Stimulated activated CD8-positive, alpha-beta memory T cell treated with anti-CD3 and anti-CD28 coated beads, Interleukin-4, amount 100 ng/mL, for 24 hours (primary cell): ENCODE measurements around the gene LHFPL6.

Experiments
- DNase-seq: peaks from one replicate; pipeline ENCODE4 v3.0.0-alpha.2; 2020; ENCODE audit warnings: low read depth

LHFPL6 gene

DNA sequence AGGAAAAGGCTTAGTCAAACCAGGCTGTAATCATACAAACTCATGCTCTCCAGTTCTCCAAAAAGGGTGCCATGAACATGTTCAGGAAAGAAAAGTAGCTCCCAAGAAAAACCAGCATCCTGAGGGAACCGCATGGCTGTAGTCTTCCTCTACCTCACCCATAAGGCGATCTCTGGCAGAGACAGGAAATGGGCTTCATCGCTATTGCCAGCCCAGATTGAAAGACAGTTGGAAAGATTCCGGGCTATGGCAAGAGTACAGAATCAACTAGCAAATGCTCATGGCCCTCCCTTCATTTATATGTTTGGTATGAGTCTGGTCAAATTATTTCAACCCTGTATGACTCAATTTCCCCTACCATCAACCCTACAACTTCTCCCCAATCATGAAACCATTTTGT is 140.1 kb downstream of the LHFPL6 start:
- DNase-seq, result no peak

DNA sequence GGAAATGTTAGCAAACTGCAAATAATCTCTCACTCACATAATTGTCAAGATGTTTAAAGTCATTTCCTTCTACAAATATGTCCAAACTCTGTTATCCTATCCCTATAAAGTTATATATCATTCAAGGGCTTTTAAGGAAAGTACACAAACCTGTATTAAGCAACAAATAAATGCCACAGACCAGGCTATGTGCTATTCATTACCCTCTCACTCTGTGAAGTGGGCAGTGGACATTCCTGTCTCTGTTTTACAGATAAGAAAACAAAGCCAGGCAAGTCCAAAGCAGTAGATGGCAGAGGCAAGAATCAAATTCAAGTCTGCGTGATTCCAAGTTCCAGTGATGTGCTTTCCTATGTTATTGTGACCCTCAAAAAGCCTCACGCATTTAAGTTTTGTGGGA is 140.6 kb downstream of the LHFPL6 start:
- no peak for DNase-seq

DNA sequence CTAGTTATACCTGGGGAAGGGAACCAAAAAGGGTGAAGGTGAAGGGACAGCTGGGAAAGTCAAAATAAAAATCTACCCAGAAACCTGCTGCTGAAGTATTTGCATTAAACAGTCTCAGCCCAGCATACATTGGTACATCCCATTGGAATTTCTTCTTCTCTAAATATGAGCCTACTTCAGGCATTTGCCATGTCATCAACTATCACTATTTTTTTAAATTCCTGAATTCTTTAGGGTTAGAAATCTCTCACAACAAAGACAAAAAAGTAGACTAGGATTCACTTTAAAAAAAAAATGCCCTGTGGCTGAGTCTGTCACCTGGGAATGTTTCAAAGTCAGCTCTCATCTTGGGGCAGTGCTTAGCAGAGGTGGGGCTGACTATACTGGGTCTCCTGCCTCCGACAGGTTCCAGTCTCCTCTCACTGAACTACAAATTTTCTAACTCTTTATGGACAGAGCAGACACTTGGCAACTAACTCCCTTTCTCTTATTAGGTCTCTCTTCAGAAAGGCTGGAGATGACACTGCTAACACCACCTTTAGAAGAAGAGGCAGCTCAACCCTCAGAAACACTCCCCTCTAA is 141.2 kb downstream of the LHFPL6 start:
- DNase-seq, result no peak

DNA sequence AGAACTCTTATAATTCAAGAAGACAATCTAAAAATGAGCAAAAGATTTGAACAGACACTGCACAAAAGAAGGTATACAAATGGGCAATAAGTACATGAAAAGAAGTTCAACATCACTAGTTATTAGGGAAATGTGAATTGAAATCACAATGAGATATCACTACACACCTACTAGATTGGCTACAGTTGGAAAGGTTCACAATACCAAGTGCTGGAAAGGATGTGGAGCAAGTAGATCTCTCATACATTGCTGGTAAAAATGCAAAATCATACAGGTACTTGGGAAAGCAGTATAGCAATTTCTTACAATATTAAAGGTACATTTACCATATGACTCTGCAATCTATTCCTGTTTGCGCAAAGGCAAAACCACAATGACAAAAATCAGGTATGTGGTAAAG is 145.7 kb downstream of the LHFPL6 start:
- no peak for DNase-seq

DNA sequence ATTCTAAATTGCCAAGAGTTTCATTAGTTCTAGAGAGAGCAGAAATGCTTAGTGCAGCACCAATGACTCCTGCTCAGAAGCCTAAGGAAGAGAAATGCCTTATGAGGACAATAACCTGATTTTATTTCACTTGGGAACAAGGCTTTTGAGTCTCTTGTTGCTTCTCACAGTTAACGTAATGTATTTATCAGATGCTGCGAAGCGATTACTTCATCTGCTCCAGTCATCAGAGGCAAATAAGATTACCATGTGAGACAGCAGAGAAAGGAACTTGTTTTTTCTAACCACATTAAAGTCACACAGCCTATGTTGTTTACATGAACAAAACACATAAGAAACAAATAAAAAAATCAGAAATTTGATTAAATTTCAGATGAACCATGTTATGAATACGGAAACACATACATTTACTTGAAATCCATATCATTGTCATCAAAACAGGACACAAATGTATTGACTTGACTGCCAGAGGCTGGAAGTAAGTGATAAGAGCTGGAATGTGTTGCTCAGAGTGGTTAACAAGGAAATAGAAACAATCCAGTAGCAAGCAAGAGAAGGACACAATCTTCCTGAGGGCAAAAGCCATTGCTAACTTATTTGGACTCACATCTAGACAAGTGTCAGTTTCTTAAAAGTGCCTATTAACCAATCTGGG is 147.3 kb downstream of the LHFPL6 start:
- no peak for DNase-seq

DNA sequence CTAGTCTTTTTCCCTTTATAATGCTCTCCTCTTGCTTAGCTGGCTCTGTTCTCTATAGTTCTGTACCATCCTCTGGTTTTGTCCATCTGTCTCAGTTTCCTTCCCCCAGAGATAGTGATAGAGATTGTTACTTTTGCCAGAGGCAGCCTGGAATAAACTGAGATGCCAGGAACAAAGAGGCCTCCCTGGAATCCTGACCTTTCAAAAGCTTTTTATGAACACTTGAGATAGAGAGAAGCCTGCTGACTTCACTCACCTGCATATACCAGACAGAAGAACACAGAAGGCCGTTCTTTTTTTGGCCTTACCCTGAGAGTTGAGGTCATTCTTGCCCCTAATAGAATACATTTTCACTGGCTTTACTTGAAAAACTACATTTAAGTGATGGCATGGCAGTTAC is 150.2 kb downstream of the LHFPL6 start:
- no peak for DNase-seq

DNA sequence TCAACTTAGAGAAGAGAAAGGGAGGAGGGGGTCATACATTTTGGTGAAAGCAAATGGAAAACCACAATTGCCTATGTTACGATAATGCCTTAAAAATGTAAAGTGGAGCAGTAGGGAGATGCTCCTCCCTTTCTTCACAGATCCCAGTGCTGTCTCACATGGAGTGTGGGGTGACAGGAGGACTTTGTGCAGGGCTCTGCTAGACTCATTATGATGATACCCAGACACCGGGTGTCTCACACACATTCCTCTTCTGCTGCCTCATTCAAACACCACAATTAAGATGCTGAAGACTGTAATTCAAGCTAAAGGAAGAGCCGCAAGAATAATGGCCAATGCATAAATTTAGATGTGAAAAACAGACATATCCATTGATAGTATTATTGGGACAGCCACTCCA is 150.6 kb downstream of the LHFPL6 start:
- DNase-seq, result no peak

DNA sequence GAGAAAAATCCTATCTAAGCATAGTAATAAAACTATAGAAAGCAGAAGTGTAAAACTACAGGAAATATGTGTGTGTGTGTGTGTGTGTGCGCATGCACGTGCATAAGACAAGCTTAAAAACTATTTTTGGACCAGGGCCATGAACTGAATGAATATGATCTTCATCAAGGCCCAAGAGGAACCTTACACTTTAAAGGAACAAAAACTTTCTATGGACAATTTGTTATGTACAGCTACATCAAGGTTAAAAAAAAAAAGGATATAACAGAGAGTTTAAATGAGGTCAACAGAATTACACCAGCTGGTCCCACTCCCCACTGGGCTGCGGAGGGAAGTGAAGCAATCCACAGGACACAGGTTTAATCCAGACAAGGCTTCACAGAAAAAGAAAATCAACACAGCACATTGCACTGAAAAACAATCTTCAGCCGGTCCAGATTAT is 151.1 kb downstream of the LHFPL6 start:
- DNase-seq, result no peak

DNA sequence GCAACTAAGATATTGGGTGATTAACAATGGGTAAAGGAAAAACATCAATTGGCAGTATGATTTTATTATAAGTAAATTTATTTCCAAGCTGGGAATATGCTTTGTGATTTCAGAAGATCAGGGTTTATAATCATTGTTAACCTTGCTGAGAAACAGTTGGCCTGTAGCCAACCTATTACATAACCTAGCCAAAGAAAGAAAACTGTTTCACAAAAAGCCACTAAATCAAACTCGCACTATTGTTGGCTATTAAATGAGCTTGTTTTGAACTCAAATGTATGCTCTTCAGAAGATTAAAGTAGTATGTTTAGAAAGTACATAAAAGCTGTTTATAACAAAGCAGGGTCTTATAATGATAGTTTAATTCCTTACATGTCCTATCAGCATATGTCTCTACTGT is 151.7 kb downstream of the LHFPL6 start:
- DNase-seq, result no peak

DNA sequence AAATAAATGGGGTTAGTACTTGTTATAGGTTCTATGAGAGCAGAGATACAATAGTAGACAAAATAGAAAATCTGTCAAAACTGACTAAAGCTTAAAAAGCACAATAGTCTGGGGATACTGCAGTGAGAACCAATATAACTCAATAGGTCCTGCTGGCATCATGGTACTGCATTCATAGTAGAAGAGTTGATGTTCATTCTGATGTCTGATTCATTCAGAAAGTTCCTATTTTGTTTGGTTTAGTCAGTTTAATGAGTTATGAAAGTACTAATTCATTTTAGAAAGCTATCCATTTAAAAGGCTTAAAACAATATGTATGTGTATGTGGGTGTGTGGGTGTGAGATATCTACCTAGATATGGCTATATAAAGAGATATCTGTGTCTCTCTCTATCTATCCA is 152.8 kb downstream of the LHFPL6 start:
- DNase-seq, result no peak

DNA sequence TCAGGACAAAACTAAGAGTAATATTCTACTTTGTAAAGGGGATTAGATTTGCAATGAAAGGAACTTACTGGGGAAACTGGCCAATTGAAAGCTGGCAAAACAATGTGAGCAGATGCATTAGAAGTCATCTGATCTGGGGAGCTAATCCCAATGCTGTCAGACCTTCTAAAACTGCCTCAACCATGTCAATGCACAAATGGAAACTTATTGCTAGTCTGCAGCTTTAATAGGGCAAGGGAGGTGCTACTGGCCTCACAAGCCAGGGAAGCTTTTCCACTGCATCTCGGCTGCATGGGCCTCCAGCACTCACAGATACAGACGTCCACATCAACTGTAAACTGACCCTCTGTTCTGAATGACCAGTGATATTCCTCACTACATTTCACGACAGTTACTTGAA is 154.2 kb downstream of the LHFPL6 start:
- no peak for DNase-seq

DNA sequence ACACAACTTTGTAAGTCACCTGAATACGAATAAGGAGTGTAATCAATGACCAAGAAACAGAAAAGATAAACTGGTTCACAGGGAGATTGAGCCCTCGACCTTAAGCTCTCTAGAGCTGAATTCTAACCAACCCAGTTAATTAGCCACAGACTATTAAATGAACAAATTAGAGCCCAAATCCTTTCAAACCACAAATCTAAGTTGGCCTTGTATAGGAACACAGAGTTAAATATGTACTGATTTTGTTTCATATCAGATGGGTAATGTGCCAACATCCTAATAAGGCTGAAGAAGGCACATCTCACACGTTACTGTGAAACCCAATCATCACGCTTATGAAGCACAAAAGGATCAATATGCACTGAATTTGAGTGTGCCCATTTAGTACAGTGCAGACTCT is 156.1 kb downstream of the LHFPL6 start:
- DNase-seq, result no peak

DNA sequence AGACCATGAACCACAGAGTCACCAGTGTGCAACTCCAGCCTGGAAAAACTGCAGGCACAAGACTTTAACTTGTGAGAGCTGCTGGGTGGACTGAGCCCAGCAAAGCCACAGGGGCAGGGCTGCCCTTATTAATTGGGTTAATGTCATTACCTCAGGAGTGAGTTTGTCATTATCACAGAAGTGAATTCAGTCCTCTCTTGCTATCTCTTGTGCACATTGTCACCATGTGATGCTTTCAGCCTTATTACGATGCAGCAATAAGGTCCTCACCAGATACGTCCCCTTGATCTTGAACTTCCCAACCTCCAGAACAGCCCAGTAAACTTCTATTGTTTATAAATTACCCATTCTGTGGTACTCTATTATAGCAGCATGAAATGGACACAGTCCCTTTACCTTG is 158.1 kb downstream of the LHFPL6 start:
- no peak for DNase-seq

DNA sequence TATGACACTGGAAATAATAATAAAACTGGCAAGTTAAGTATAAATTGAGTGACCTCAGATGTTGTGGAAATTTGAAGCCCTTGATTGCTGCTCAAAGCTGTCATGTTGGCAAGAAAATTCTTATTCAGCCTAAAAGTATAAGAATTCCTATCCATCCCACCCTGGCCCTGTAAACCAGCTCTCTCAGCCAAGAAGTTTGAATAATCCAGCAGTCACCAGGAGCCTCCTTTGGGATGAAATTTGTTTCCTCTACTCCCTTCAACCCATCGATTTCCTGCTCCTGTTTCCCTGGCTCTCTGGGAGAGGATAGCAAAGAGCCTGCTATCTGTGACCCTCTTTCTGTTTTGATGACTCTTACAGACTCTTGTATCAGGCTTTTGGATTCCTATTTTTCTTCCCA is 169.3 kb downstream of the LHFPL6 start:
- no peak for DNase-seq

DNA sequence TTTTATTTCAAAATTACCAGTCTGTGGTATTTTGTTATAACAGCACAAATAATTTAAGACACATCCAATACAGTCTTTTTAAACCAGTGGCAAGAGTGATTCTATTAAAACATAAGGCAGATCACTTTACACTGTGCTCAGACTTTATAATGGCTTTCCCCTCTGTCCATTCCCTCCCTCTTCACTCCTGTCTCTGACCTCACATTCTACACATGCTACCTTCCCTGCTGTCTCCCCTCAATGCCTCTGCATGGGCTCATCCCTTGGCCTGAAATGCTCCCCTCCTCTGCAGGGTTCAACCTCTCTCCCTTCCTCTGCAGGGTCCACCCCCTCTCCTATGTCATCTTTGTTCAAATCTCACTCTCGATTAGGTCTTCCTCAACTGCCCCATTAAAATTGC is 170.8 kb downstream of the LHFPL6 start:
- DNase-seq, result no peak

DNA sequence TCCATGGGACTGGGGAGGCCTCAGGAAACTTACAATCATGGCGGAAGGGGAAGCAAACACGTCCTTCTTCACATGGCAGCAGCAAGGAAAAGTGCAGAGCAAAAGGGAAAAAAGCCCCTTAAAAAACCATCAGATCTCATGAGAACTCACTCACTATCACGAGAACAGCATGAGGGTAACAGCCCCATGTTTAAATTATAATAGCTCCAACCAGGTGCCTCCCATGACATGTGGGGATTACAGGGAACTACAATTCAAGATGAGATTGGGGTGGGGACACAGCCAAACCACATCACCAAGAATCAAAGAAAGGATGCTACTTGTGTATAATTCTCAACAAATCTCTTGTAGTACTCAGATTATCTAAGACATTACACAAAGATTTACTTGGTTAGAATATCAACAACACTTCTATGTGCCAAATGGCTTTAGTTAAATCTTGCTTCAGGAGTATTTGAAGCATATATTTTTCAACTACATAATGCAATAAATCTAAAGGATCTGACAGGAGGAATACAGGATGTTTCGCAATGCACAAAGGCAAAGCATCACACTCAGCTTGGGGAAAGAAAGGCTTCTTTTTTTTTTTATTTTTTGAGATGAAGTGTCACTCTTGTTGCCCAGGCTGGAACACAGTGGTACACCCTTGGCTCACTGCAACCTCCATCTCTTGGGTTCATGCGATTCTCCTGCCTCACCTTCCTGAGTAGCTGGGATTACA is 180.0 kb downstream of the LHFPL6 start:
- DNase-seq, result no peak

DNA sequence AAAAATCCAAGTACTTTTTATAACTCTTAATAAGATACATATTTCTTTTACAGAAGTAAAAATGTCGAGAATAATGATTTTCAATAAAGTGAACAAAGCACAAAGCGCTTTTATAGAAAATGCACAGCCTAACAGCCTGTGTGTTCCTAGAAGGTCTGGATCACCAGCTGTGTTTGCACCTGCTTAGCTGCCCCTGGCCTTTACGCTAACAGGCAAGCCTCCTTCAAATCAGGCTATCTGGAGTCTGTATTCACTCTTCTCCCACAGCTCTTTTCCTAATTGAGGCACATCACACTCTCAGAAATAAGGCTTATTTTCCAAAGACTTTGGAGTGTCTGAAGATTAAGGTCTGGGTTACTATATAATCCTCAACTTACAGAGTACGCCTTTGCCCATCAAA is 183.1 kb downstream of the LHFPL6 start:
- DNase-seq, result no peak

DNA sequence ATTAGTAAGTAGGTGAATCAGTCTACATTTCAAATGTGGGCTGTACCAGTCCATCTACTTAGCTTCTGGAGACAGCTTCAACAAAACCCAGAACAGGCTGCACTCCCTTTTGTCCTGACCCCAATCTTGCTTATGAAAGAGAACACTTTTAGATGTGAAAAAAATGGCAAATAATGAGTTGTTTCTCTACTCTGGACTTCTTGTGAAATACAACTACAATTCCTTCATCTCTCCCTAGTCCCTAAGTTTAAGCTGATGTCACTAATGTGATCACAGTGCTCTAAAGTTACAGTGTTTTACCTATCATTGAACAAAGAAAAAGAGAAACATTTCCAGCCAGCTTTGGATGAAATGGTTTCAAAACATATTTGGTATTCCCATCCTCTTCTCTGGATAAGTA is 183.9 kb downstream of the LHFPL6 start:
- no peak for DNase-seq

DNA sequence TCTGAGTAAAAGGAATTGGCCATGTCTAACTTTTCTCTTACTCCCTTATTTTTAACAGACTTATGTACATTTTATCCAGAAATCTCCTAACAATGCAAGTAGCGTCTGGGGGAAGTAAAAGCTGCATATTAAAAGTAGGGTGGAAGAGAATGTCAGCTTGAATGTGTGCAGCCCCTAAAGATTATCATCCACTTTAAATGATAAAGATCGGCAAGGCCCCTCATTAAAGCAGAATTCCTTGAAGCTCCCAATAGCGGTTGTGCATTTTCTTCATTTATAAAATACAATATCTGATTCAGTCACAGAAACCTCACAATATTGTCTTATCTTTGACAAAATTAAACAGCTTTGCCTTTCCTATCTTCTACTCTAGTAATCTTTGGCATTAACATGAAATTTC is 184.6 kb downstream of the LHFPL6 start:
- no peak for DNase-seq

DNA sequence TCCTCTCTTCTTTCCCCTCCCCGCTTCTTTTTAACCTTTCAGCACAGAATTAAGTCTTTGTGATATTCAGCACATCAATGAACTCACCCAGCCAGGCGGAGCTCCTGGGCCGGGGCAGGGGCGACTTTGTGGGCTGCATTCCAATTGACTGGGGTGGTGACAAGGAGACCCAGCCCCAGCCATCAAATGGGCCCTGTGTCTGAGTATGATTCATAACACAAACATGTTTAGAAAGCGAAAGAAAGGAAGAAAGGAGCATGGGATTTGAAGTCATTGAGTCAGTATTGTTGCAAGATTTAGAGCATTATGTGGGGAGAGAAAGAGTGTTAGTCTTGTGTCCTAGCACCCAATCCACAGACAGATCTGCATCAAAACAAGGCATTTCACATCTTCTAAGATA is 185.3 kb downstream of the LHFPL6 start:
- no peak for DNase-seq

DNA sequence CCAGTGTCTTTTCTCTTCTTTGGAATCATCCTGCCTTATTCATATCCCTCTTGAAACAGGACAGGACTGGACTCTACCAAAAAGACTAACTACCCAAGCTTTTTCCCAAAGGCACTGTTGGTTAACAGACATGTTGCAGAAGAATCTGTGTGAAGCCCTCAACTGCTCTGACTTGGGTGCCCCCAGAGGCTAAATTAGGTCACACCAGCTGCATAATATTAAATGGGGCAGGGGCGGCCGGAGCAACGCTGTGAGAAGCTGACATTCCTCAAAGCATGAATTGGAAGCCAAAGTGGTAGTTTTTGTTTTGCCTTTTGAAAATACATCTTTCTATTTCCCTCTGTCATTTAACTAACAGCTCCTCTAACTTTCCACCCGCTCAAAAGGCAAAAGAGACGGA is 185.9 kb downstream of the LHFPL6 start:
- no peak for DNase-seq

DNA sequence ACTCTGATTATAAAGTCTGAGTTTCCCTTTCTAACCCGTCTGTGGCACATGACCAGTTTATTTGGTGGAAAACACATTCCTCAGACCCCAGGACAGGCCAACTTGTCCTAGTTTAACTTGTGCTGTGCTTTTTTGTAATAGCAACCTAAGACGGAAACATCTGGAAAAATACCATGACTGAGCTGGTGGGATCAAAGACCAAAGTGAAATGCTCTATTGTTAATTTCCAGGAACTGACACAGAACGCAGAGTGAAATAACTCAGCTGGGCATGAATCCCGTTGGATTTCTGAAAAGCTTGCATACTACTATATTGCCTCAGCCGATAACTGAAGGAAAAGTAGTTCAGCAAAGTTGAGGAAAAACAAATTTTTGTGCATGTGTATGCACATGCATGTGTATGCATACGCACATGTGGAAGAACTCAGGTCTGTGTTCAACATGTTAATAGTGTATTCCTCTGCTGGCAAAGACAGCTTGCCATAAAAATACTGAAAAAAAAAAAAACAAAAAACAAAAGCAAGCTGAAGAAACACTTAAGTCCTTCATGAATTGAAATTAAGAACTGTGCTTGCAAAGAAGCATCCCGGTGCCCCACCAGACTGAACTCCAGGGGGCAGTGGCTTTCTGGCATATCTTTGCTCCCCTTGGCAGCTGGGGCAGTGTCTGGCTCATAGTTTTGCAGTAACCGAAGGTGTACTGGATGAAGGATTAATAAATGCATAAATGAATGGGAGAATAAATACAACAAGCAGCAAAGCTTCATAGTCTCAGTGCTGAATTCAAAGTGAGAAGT is 187.8 kb downstream of the LHFPL6 start:
- no peak for DNase-seq

DNA sequence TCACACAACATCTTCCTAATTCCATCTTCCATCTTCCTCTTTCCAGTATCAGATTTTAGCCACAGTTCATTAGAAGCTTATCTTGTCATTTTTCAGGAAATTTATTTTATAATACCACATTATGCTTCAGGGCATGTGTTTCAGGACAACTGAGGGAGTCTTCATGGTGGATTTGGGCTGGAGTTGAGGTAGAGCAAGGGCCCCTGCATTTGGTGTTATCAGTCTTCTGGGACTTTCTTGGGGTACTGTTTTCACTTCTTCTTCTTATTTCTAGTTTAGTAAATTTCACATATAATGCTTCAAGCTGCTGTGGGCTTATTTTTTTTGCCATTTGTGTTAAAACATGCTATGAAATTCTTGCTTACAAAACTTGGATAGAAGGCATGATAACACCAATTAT is 188.7 kb downstream of the LHFPL6 start:
- DNase-seq, result no peak
